Urothelium cell line (cell line): ENCODE data around the gene CLUH.
"Not testable (repeated sequence)": the region's sequence is repeated elsewhere in the genome, so short reads cannot be mapped to it uniquely, and the experiment has no call there.

Experiments used
- DNase-seq: peaks from one replicate; pipeline ENCODE4 v3.0.0; 2011; ENCODE audit warnings: low spot score, mixed read lengths
- FAIRE-seq: peaks from 2 replicates; lab custom pipeline; 2011; peaks lifted over from hg19 to GRCh38; lab: Jason Lieb, UNC

Gene CLUH

GRCh38 chr17:2689411-2690164 lies 22.0 kb downstream of the CLUH start:
- no peak for FAIRE-seq

GRCh38 chr17:2688351-2689342 lies 22.9 kb downstream of the CLUH start:
- FAIRE-seq (no peak), DNase-seq (no peak)

More at GRCh38 chr17:2689411-2690164, 22.0 kb downstream of the CLUH start:
- no peak for DNase-seq

GRCh38 chr17:2687074-2687418 lies 24.5 kb downstream of the CLUH start:
- no peak for FAIRE-seq
- DNase-seq, result no peak

- FAIRE-seq (no peak), DNase-seq (no peak)
Observed at GRCh38 chr17:2685696-2686095, 25.9 kb downstream of the CLUH start.

- no peak for DNase-seq
- no peak for FAIRE-seq
Observed at GRCh38 chr17:2684549-2684948, 27.0 kb downstream of the CLUH start.

- no peak for FAIRE-seq
- DNase-seq, result no peak
Observed at GRCh38 chr17:2683912-2684311, 27.7 kb downstream of the CLUH start.

GRCh38 chr17:2682176-2682938 lies 29.2 kb downstream of the CLUH start:
- DNase-seq (no peak), FAIRE-seq (no peak)

- DNase-seq (no peak), FAIRE-seq (no peak)
Observed at GRCh38 chr17:2681650-2682049, 29.9 kb downstream of the CLUH start.

GRCh38 chr17:2680961-2681360 lies 30.6 kb downstream of the CLUH start:
- DNase-seq (no peak), FAIRE-seq (no peak)

GRCh38 chr17:2679247-2679646 lies 32.3 kb downstream of the CLUH start:
- FAIRE-seq, DNase-seq: not testable (repeated sequence)

GRCh38 chr17:2672026-2672425 lies 39.5 kb downstream of the CLUH start:
- no peak for DNase-seq
- no peak for FAIRE-seq

GRCh38 chr17:2660410-2660809 lies 51.2 kb downstream of the CLUH start:
- not testable (repeated sequence) for DNase-seq, FAIRE-seq

GRCh38 chr17:2659337-2659736 lies 52.2 kb downstream of the CLUH start:
- not testable (repeated sequence) for DNase-seq, FAIRE-seq

GRCh38 chr17:2656283-2656682 lies 55.3 kb downstream of the CLUH start:
- DNase-seq (no peak), FAIRE-seq (no peak)

- no peak for DNase-seq
- FAIRE-seq, result no peak
Observed at GRCh38 chr17:2655546-2655945, 56.0 kb downstream of the CLUH start.

- not testable (repeated sequence) for FAIRE-seq, DNase-seq
Observed at GRCh38 chr17:2652911-2653310, 58.7 kb downstream of the CLUH start.

GRCh38 chr17:2649191-2649590 lies 62.4 kb downstream of the CLUH start:
- FAIRE-seq (no peak), DNase-seq (no peak)

GRCh38 chr17:2647957-2648356 lies 63.6 kb downstream of the CLUH start:
- no peak for FAIRE-seq
- DNase-seq, result no peak

GRCh38 chr17:2644971-2645370 lies 66.6 kb downstream of the CLUH start:
- no peak for FAIRE-seq

More at GRCh38 chr17:2644971-2645370, 66.6 kb downstream of the CLUH start:
- DNase-seq, result no peak
